GM12878 (cell line): Measurements from ENCODE around the gene KLHL18.

Experiments
- KDM1A ChIP-seq: fragments of 200-600 bp; sonication (generic); IDR thresholded peaks from 2 replicates; pipeline ENCODE4 v1.6.1; 2016; ENCODE audit warnings: borderline replicate concordance
- TF ChIP-seq, protein P1 (sequence below): fragments of 450-650 bp; formaldehyde crosslinking; IDR thresholded peaks from 2 replicates; pipeline ENCODE4 v1.4.0; 2022; ENCODE audit warnings: mild to moderate bottlenecking, moderate library complexity
- TF ChIP-seq, protein P2 (sequence below), 3 experiments: IDR thresholded peaks in 2 of 3; conservative IDR thresholded peaks in 1 of 3; 2 replicates each; pipeline ENCODE4 v1.5.1; 2011; ENCODE audit warnings: low read depth in 3 of 3, low read length in 3 of 3, mild to moderate bottlenecking in 3 of 3, control low read depth in 2 of 3, moderate library complexity in 2 of 3, inconsistent platforms in 1 of 3, mixed read lengths in 1 of 3; ENCODE audit not compliant: control insufficient read depth in 2 of 3, insufficient read depth in 1 of 3; ENCODE audit errors: extremely low read depth in 1 of 3

DNA sequence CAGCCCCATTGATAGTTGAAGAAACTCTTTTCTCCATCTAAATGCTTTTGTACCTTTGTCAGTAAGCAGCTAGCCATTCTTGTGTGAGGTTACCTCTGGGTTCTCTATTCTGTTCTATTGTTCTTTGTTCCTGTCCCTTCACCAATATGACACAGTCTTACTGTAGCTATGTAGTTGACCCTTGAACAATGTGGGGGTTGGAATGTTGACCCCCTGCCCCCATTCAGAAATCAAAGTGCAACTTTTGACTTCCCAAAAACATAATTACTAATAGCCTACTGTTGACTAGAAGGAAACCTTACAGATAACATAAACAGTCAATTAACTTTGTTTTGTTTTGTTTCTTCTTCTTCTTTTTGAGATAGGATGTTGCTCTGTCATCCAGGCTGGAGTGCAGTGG is 18.7 kb downstream of the KLHL18 start:
- TF ChIP-seq, protein P1, sequence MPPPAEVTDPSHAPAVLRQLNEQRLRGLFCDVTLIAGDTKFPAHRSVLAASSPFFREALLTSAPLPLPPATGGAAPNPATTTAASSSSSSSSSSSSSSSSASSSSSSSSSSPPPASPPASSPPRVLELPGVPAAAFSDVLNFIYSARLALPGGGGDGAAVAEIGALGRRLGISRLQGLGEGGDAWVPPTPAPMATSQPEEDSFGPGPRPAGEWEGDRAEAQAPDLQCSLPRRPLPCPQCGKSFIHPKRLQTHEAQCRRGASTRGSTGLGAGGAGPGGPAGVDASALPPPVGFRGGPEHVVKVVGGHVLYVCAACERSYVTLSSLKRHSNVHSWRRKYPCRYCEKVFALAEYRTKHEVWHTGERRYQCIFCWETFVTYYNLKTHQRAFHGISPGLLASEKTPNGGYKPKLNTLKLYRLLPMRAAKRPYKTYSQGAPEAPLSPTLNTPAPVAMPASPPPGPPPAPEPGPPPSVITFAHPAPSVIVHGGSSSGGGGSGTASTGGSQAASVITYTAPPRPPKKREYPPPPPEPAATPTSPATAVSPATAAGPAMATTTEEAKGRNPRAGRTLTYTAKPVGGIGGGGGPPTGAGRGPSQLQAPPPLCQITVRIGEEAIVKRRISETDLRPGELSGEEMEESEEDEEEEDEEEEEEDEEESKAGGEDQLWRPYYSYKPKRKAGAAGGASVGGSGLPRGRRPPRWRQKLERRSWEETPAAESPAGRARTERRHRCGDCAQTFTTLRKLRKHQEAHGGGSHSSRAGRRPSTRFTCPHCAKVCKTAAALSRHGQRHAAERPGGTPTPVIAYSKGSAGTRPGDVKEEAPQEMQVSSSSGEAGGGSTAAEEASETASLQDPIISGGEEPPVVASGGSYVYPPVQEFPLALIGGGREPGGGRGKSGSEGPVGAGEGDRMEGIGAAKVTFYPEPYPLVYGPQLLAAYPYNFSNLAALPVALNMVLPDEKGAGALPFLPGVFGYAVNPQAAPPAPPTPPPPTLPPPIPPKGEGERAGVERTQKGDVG (CRISPR knock-in tag) = no peak
- TF ChIP-seq KDM1A = no peak
- TF ChIP-seq, protein P2, sequence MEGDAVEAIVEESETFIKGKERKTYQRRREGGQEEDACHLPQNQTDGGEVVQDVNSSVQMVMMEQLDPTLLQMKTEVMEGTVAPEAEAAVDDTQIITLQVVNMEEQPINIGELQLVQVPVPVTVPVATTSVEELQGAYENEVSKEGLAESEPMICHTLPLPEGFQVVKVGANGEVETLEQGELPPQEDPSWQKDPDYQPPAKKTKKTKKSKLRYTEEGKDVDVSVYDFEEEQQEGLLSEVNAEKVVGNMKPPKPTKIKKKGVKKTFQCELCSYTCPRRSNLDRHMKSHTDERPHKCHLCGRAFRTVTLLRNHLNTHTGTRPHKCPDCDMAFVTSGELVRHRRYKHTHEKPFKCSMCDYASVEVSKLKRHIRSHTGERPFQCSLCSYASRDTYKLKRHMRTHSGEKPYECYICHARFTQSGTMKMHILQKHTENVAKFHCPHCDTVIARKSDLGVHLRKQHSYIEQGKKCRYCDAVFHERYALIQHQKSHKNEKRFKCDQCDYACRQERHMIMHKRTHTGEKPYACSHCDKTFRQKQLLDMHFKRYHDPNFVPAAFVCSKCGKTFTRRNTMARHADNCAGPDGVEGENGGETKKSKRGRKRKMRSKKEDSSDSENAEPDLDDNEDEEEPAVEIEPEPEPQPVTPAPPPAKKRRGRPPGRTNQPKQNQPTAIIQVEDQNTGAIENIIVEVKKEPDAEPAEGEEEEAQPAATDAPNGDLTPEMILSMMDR (IDR thresholded peaks at IDR 0.05 in 2 of 3, conservative IDR thresholded peaks at IDR 0.05 in 1 of 3; ENCODE audit: control insufficient read depth in 2 of 3, extremely low read depth in 1 of 3, insufficient read depth in 1 of 3, low read depth in 3 of 3, low read length in 3 of 3) = no peak
